ENCODE results near the gene EXO5. TPM values are rescaled to one million over a fixed set of nuclear protein-coding genes. Genes with fewer than 3 reads are reported as not detected.

EXO5 gene
- total and polyA plus RNA-seq, 2 of the 8 experiments (the other 6 are each of a cell fraction or from before 2014, with no cell fraction given): 4.4 to 8.5 TPM

GRCh38 chr1:40562185-40562584 is 53.6 kb downstream of the EXO5 start:
- Histone ChIP-seq H3K9ac (replicated peaks in 1 of 4; ENCODE audit: extremely low read depth in 1 of 4, low read depth in 3 of 4, low read length in 3 of 4) (no peak overlapping the region), H3K4ac (replicated peaks; ENCODE audit: insufficient read length, low read depth, low read length) (no peak overlapping the region), H3K23ac (ENCODE audit: insufficient read length) (no peak overlapping the region), H4K20me1 (replicated peaks in 1 of 2; ENCODE audit: control insufficient read depth in 1 of 2, insufficient read depth in 2 of 2, low read length in 2 of 2) (no peaks in the 10 kb centered on the region), H3K23me2 (ENCODE audit: low read depth, low read length) (no peaks in the 10 kb centered on the region), H3K27me3 (replicated peaks in 1 of 4; ENCODE audit: control insufficient read depth in 3 of 4, extremely low read depth in 1 of 4, insufficient read depth in 3 of 4, low read length in 3 of 4) (no peaks in the 10 kb centered on the region), H2BK5ac (ENCODE audit: low read depth, low read length) (no peak overlapping the region), H3K79me2 (ENCODE audit: control insufficient read depth in 1 of 2, insufficient read depth in 2 of 2, low read length in 2 of 2) (no peaks in the 10 kb centered on the region), H4K91ac (replicated peaks; ENCODE audit: insufficient read length, low read length) (no peak overlapping the region), H3K79me1 (ENCODE audit: low read depth, low read length) (no peaks in the 10 kb centered on the region), H2AFZ (ENCODE audit: low read length) (no peak overlapping the region), H3K9me3 (ENCODE audit: insufficient read depth in 2 of 2, low read depth in 1 of 2, low read length in 1 of 2) (peaks cover 0 to 9% of the 10 kb centered on the region in 2 experiments; a peak in 2 of 4 replicates), H3K4me2 (ENCODE audit: insufficient read depth in 1 of 2, low read depth in 2 of 2, low read length in 2 of 2) (no peak overlapping the region), H4K5ac (ENCODE audit: insufficient read length, low read depth, low read length) (no peak overlapping the region), H2BK15ac (ENCODE audit: low read length) (no peak overlapping the region), H3K14ac (ENCODE audit: insufficient read length) (no peak overlapping the region), H4K8ac (ENCODE audit: extremely low read depth, insufficient read depth, low read length) (no peak overlapping the region), H3K36me3 (ENCODE audit: control insufficient read depth in 2 of 4, insufficient read depth in 4 of 4, low read length in 3 of 4) (no peaks in the 10 kb centered on the region), H2BK20ac (ENCODE audit: low read length) (no peak overlapping the region), H3K18ac (ENCODE audit: extremely low read depth, low read length) (no peak overlapping the region), H3K4me1 (replicated peaks in 1 of 4; ENCODE audit: control insufficient read depth in 3 of 4, insufficient read depth in 4 of 4, low read length in 3 of 4) (no peaks in the 10 kb centered on the region), H2AK5ac (ENCODE audit: low read depth, low read length) (no peak overlapping the region), H2BK120ac (replicated peaks; ENCODE audit: low read depth, low read length) (no peak overlapping the region), H3K4me3 (ENCODE audit: extremely low read depth in 1 of 4, insufficient read depth in 2 of 4, low read depth in 3 of 4, low read length in 4 of 4) (no peak overlapping the region), H3K56ac (replicated peaks; ENCODE audit: insufficient read length, low read depth, low read length) (no peak overlapping the region), H3K27ac (ENCODE audit: low read depth, low read length) (no peak overlapping the region), H2BK12ac (ENCODE audit: low read depth, low read length) (no peak overlapping the region)
- TF ChIP-seq ASH2L (IDR thresholded peaks at IDR 0.05; ENCODE audit: low read length) (no peak), TAF1 (IDR thresholded peaks at IDR 0.05; ENCODE audit: low read depth, low read length) (no peak), EP300 (IDR thresholded peaks at IDR 0.05; ENCODE audit: borderline replicate concordance in 1 of 2, low read depth in 2 of 2, low read length in 2 of 2) (no peak), NRF1 (IDR thresholded peaks at IDR 0.05; ENCODE audit: low read depth, low read length) (no peak), SIN3A (conservative IDR thresholded peaks at IDR 0.05 in 1 of 2, IDR thresholded peaks at IDR 0.05 in 1 of 2; ENCODE audit: low read depth in 1 of 2, low read length in 2 of 2) (no peak), TEAD4 (IDR thresholded peaks at IDR 0.05; ENCODE audit: low read depth, low read length) (no peak), SIX5 (IDR thresholded peaks at IDR 0.05; ENCODE audit: low read depth, low read length) (no peak), SP4 (IDR thresholded peaks at IDR 0.05; ENCODE audit: low read length) (no peak), CREB1 (IDR thresholded peaks at IDR 0.05) (no peak), BRCA1 (IDR thresholded peaks at IDR 0.05; ENCODE audit: low read depth, low read length) (no peak)
- TF ChIP-seq, protein P1, sequence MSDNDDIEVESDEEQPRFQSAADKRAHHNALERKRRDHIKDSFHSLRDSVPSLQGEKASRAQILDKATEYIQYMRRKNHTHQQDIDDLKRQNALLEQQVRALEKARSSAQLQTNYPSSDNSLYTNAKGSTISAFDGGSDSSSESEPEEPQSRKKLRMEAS (IDR thresholded peaks at IDR 0.05): no peak
- 90% methylated on average over 2 of the region's 2 CpGs; no CpG with 5 or more reads in 1 of the 2 experiments for WGBS, 2 experiments (ENCODE audit: extremely low coverage in 1 of 2, insufficient coverage in 1 of 2, insufficient read length in 1 of 2, insufficient replicate concordance in 2 of 2, low coverage in 1 of 2, low lambda C conversion rate in 2 of 2, missing lambda C conversion rate in 1 of 2)
- CTCF ChIA-PET (ENCODE audit: partially characterized antibody): interaction anchor here (1.9 kb wide), 1 partner anchor 30 kb away, joined by 7 read pairs; the partner anchor contains the start of gene ZNF684
- DNase-seq (ENCODE audit: low read depth in 1 of 2, low spot score in 2 of 2): no peak
- POLR2A ChIA-PET (ENCODE audit: partially characterized antibody): no interaction called here
- no peak for FAIRE-seq
